HepG2 (cell line): Measurements from ENCODE around the gene ENSA. TPM values are rescaled to one million over a fixed set of nuclear protein-coding genes. Genes with fewer than 3 reads are reported as not detected.

Experiments used
- AGO1 ChIP-seq: fragments of 200-400 bp; formaldehyde crosslinking; IDR thresholded peaks from 2 replicates; pipeline ENCODE4 v1.6.1; 2017; ENCODE audit warnings: mild to moderate bottlenecking, low read depth, low read length, moderate library complexity; ENCODE audit not compliant: poor library complexity, severe bottlenecking
- BHLHE40 ChIP-seq: IDR thresholded peaks from 2 replicates; pipeline ENCODE4 v1.6.1; 2011; ENCODE audit warnings: low read length, improper control_type of control experiment
- GTF3A ChIP-seq: sonication (generic); formaldehyde crosslinking; conservative IDR thresholded peaks from 2 replicates; pipeline ENCODE4 v1.4.0; 2020; ENCODE audit warnings: mild to moderate bottlenecking, missing genetic modification reagents
- MBD4 ChIP-seq: IDR thresholded peaks from 2 replicates; pipeline ENCODE4 v1.6.1; 2012; ENCODE audit warnings: low read length, inconsistent platforms, borderline replicate concordance
- RERE ChIP-seq: IDR thresholded peaks from 2 replicates; pipeline ENCODE4 v1.6.1; 2016; ENCODE audit warnings: low read depth, missing genetic modification reagents, missing compliant biosample characterization
- SP1 ChIP-seq, 2 experiments: fragments of 450-650 bp in 1 of 2; sonication (generic) in 1 of 2; formaldehyde crosslinking in 1 of 2; IDR thresholded peaks; 2 replicates each; pipeline versions ENCODE4 v1.4.0 to v1.6.1; 2016 to 2020; ENCODE audit warnings: missing genetic modification reagents in 1 of 2
- SP140L ChIP-seq: sonication (generic); formaldehyde crosslinking; IDR thresholded peaks from 2 replicates; pipeline ENCODE4 v1.4.0; 2020; ENCODE audit warnings: missing genetic modification reagents, borderline replicate concordance
- TGIF2 ChIP-seq: IDR thresholded peaks from 2 replicates; pipeline ENCODE4 v1.6.1; 2016; ENCODE audit warnings: control low read depth, missing compliant biosample characterization
- XRCC5 ChIP-seq: fragments of 200-400 bp; formaldehyde crosslinking; optimal IDR thresholded peaks from 2 replicates; pipeline ENCODE3; 2017; ENCODE audit warnings: mild to moderate bottlenecking, low read length
- YY1 ChIP-seq: IDR thresholded peaks from 2 replicates; pipeline ENCODE4 v1.6.1; 2011; ENCODE audit warnings: low read length, low read depth, moderate library complexity, mild to moderate bottlenecking; ENCODE audit not compliant: insufficient read depth, insufficient replicate concordance
- ZFP36 ChIP-seq: fragments of 150-350 bp; IDR thresholded peaks from 2 replicates; pipeline ENCODE4 v1.6.1; 2018; ENCODE audit warnings: borderline replicate concordance, low read length, low read depth; ENCODE audit not compliant: partially characterized antibody
- ZFP82 ChIP-seq: sonication (generic); formaldehyde crosslinking; IDR thresholded peaks from 2 replicates; pipeline ENCODE4 v1.5.1; 2020; ENCODE audit warnings: mild to moderate bottlenecking, missing genetic modification reagents, borderline replicate concordance
- ZHX1 ChIP-seq: sonication (generic); formaldehyde crosslinking; IDR thresholded peaks from 2 replicates; pipeline ENCODE4 v1.8.1; 2022; ENCODE audit warnings: low read depth, mild to moderate bottlenecking, missing genetic modification reagents
- ZNF10 ChIP-seq: sonication (generic); formaldehyde crosslinking; IDR thresholded peaks from 2 replicates; pipeline ENCODE4 v1.4.0; 2020; ENCODE audit warnings: mild to moderate bottlenecking, low read depth, missing genetic modification reagents, borderline replicate concordance
- ZNF335 ChIP-seq: sonication (generic); formaldehyde crosslinking; IDR thresholded peaks from 2 replicates; pipeline ENCODE4 v1.4.0; 2020; ENCODE audit warnings: missing genetic modification reagents
- ZNF468 ChIP-seq: sonication (generic); formaldehyde crosslinking; IDR thresholded peaks from 2 replicates; pipeline ENCODE4 v1.8.0; 2022; ENCODE audit warnings: mild to moderate bottlenecking, moderate library complexity, missing genetic modification reagents
- ZNF672 ChIP-seq: sonication (generic); formaldehyde crosslinking; IDR thresholded peaks from 2 replicates; pipeline ENCODE4 v1.8.1; 2022; ENCODE audit warnings: missing genetic modification reagents
- ZNF709 ChIP-seq: sonication (generic); formaldehyde crosslinking; IDR thresholded peaks from 2 replicates; pipeline ENCODE4 v1.5.0; 2020; ENCODE audit warnings: mild to moderate bottlenecking, missing genetic modification reagents
- ZNF746 ChIP-seq: sonication (generic); formaldehyde crosslinking; IDR thresholded peaks from 2 replicates; pipeline ENCODE4 v1.8.0; 2022; ENCODE audit warnings: mild to moderate bottlenecking, missing genetic modification reagents
- ZNF772 ChIP-seq: sonication (generic); formaldehyde crosslinking; IDR thresholded peaks from 2 replicates; pipeline ENCODE4 v1.5.0; 2020; ENCODE audit warnings: mild to moderate bottlenecking, missing genetic modification reagents
- polyA plus RNA-seq, 8 experiments: library from polyadenylated mRNA; depleted of rRNA in 3 of 8; stranded (reverse) in 7 of 8; unstranded in 1 of 8; fragments of >200 nt; fragmentation: Illumina TruSeq in 4 of 8; extraction: Trizol in 4 of 8; gene quantifications; 2 replicates each; pipeline versions ENCODE4 v1.2.1 to v1.2.3, GENCODE V29; 2011 to 2016; ENCODE audit warnings: low read depth in 4 of 8, missing spikeins in 1 of 8, mixed read lengths in 1 of 8; ENCODE audit not compliant: insufficient read depth in 1 of 8
- total RNA-seq, 5 experiments: library from RNA; depleted of rRNA; stranded (reverse); fragments of >200 nt; fragmentation: Illumina TruSeq; extraction: Trizol; gene quantifications; 2 replicates each; pipeline ENCODE4 v1.2.3, GENCODE V29; 2016; ENCODE audit warnings: low read depth in 1 of 5

ENSA gene
- total and polyA plus RNA-seq, 2 of the 13 experiments (the other 11 are each of a cell fraction or from before 2014, with no cell fraction given) = 54.5 to 111 TPM

GRCh38 chr1:150579110-150579944 is 50.1 kb downstream of the ENSA start, which contains the start of gene MCL1 (continued):
- TF ChIP-seq ZNF746 (CRISPR knock-in tag) (no peak), TGIF2 (CRISPR knock-in tag) (no peak), BHLHE40 (no peak), ZNF10 (CRISPR knock-in tag) (no peak), XRCC5 (no peak), ZHX1 (CRISPR knock-in tag) (0 out of 2 replicates have a peak, but pooled peaks have one; percentile 32), ZNF709 (CRISPR knock-in tag) (no peak), SP1 (IDR thresholded peaks at IDR 0.05) (no peak), SP1 (CRISPR knock-in tag; IDR thresholded peaks at IDR 0.05) (peak; percentile 69; the same call in 1 of the 2 replicates), MBD4 (no peak), ZNF335 (CRISPR knock-in tag) (no peak), ZNF468 (CRISPR knock-in tag) (no peak), SP140L (no peak; the same call in 1 of the 2 replicates), AGO1 (peak; percentile 34), ZNF672 (CRISPR knock-in tag) (no peak), ZNF772 (no peak; the same call in 1 of the 2 replicates), GTF3A (CRISPR knock-in tag) (no peak), ZFP82 (CRISPR knock-in tag) (peak; percentile 87; the same call in 1 of the 2 replicates), YY1 (no peak), RERE (no peak), ZFP36 (peak; percentile 79)
